ENCODE data around the gene BHLHE40. TPM values are rescaled to one million over a fixed set of nuclear protein-coding genes. Genes with fewer than 3 reads are reported as not detected.

The BHLHE40 gene
- polyA plus RNA-seq, 3 donors from 2014 or later: 51.4 to 91.9 (median 64.4) TPM

GRCh38 chr3:4981665-4982494, 2.6 kb downstream of the BHLHE40 start:
- Mint-ChIP-seq H3K27ac (peak overlapping the region; percentile 94 to 100 (median 99)), H3K27me3 (ENCODE audit: low read depth in 3 of 3) (peaks cover 80 to 86% (median 83%) of the 10 kb centered on the region in 3 donors), H3K9me3 (peaks cover 0 to 2% (median under 1%) of the 10 kb centered on the region in 6 donors), H3K4me1 (peaks cover 73 to 76% of the 10 kb centered on the region in 2 donors), H3K36me3 (peaks cover 35 to 46% (median 43%) of the 10 kb centered on the region in 3 donors), H3K4me3 (peak overlapping the region; percentile 97 to 100 (median 100))
- DNase-seq: peak; percentile 29 to 35 (median 29)

- Mint-ChIP-seq H3K4me3 (peak overlapping the region; percentile 97 to 100 (median 100)), H3K27me3 (ENCODE audit: low read depth in 3 of 3) (peaks cover 69 to 77% (median 71%) of the 10 kb centered on the region in 3 donors), H3K9me3 (peaks cover 0 to 2% (median under 1%) of the 10 kb centered on the region in 6 donors), H3K27ac (peak overlapping the region; percentile 97 to 100 (median 99)), H3K4me1 (peaks cover 66 to 76% of the 10 kb centered on the region in 2 donors), H3K36me3 (peaks cover 35 to 46% (median 43%) of the 10 kb centered on the region in 3 donors)
- DNase-seq: peak; percentile 28 to 37 (median 32)
Observed at GRCh38 chr3:4982773-4983738, 3.8 kb downstream of the BHLHE40 start.

- H3K36me3 Mint-ChIP-seq: peaks cover 35 to 46% (median 43%) of the 10 kb centered on the region in 3 donors
Observed at GRCh38 chr3:4983739-4984510, 4.7 kb downstream of the BHLHE40 start.

GRCh38 chr3:4984511-4984864, 5.3 kb downstream of the BHLHE40 start:
- H3K27me3 Mint-ChIP-seq (ENCODE audit: low read depth in 3 of 3): peaks cover 55 to 64% (median 57%) of the 10 kb centered on the region in 3 donors
- H3K4me1 Mint-ChIP-seq: peaks cover 70 to 88% of the 10 kb centered on the region in 2 donors
- H3K36me3 Mint-ChIP-seq: peaks cover 35 to 46% (median 43%) of the 10 kb centered on the region in 3 donors
- peak overlapping the region; percentile 97 to 100 (median 100) for H3K4me3 Mint-ChIP-seq
- DNase-seq: no peak
- H3K9me3 Mint-ChIP-seq: peaks cover 0 to 2% (median under 1%) of the 10 kb centered on the region in 6 donors
- H3K27ac Mint-ChIP-seq: peak overlapping the region; percentile 97 to 100 (median 99)

More at GRCh38 chr3:4983739-4984510, 4.7 kb downstream of the BHLHE40 start:
- H3K27ac Mint-ChIP-seq: peak overlapping the region; percentile 97 to 100 (median 99)
- H3K9me3 Mint-ChIP-seq: peaks cover 0 to 2% (median under 1%) of the 10 kb centered on the region in 6 donors
- H3K4me3 Mint-ChIP-seq: peak overlapping the region; percentile 97 to 100 (median 100)
- peaks cover 60 to 69% (median 63%) of the 10 kb centered on the region in 3 donors for H3K27me3 Mint-ChIP-seq (ENCODE audit: low read depth in 3 of 3)
- DNase-seq: peak; percentile 77 to 83 (median 79)
- peaks cover 66 to 82% of the 10 kb centered on the region in 2 donors for H3K4me1 Mint-ChIP-seq

GRCh38 chr3:4985330-4986174, 6.3 kb downstream of the BHLHE40 start:
- Mint-ChIP-seq H3K27ac (peak overlapping the region; percentile 96 to 99 (median 98)), H3K4me3 (peak overlapping the region; percentile 87 to 93 (median 90)), H3K27me3 (ENCODE audit: low read depth in 3 of 3) (peaks cover 44 to 53% (median 46%) of the 10 kb centered on the region in 3 donors), H3K9me3 (no peaks in the 10 kb centered on the region), H3K4me1 (peaks cover 67 to 92% of the 10 kb centered on the region in 2 donors), H3K36me3 (peaks cover 30 to 38% (median 37%) of the 10 kb centered on the region in 3 donors)
- DNase-seq: peak; percentile 32 to 39 (median 34)

GRCh38 chr3:4986175-4986781, 7.0 kb downstream of the BHLHE40 start:
- DNase-seq: no peak
- Mint-ChIP-seq H3K36me3 (peaks cover 24 to 34% (median 32%) of the 10 kb centered on the region in 3 donors), H3K4me1 (peaks cover 63 to 87% of the 10 kb centered on the region in 2 donors), H3K27ac (peak overlapping the region; percentile 96 to 99 (median 98)), H3K27me3 (ENCODE audit: low read depth in 3 of 3) (peaks cover 38 to 49% (median 42%) of the 10 kb centered on the region in 3 donors), H3K4me3 (peak overlapping the region; percentile 87 to 93 (median 90)), H3K9me3 (no peaks in the 10 kb centered on the region)

- H3K27ac Mint-ChIP-seq: peak overlapping the region; percentile 96 to 99 (median 98)
- peaks cover 32 to 43% (median 38%) of the 10 kb centered on the region in 3 donors for H3K27me3 Mint-ChIP-seq (ENCODE audit: low read depth in 3 of 3)
- no peaks in the 10 kb centered on the region for H3K9me3 Mint-ChIP-seq
- H3K4me3 Mint-ChIP-seq: peak overlapping the region; percentile 87 to 93 (median 90)
- H3K4me1 Mint-ChIP-seq: peaks cover 56 to 80% of the 10 kb centered on the region in 2 donors
- peaks cover 17 to 27% (median 25%) of the 10 kb centered on the region in 3 donors for H3K36me3 Mint-ChIP-seq
- DNase-seq: peak; percentile 86 to 88 (median 87)
Observed at GRCh38 chr3:4986782-4987537, 7.7 kb downstream of the BHLHE40 start.

- H3K36me3 Mint-ChIP-seq: peaks cover 11 to 19% (median 18%) of the 10 kb centered on the region in 3 donors
Observed at GRCh38 chr3:4987538-4988296, 8.5 kb downstream of the BHLHE40 start.

GRCh38 chr3:4988983-4989834, 10.0 kb downstream of the BHLHE40 start:
- peaks cover 34 to 58% of the 10 kb centered on the region in 2 donors for H3K4me1 Mint-ChIP-seq
- H3K4me3 Mint-ChIP-seq: no peak overlapping the region
- no peaks in the 10 kb centered on the region for H3K9me3 Mint-ChIP-seq
- H3K36me3 Mint-ChIP-seq: peaks cover under 1 to 4% (median 4%) of the 10 kb centered on the region in 3 donors
- peak overlapping the region in 5 of 6 donors; percentile 51 to 99 (median 75) for H3K27ac Mint-ChIP-seq
- no peak for DNase-seq
- peaks cover 10 to 24% (median 20%) of the 10 kb centered on the region in 3 donors for H3K27me3 Mint-ChIP-seq (ENCODE audit: low read depth in 3 of 3)

More at GRCh38 chr3:4987538-4988296, 8.5 kb downstream of the BHLHE40 start:
- Mint-ChIP-seq H3K9me3 (no peaks in the 10 kb centered on the region), H3K27me3 (ENCODE audit: low read depth in 3 of 3) (peaks cover 25 to 39% (median 35%) of the 10 kb centered on the region in 3 donors), H3K4me1 (peaks cover 49 to 73% of the 10 kb centered on the region in 2 donors), H3K4me3 (peak overlapping the region; percentile 87 to 93 (median 90)), H3K27ac (peak overlapping the region; percentile 96 to 99 (median 98))
- DNase-seq: no peak

- Mint-ChIP-seq H3K4me3 (no peak overlapping the region), H3K36me3 (no peaks in the 10 kb centered on the region), H3K4me1 (peaks cover 29 to 49% of the 10 kb centered on the region in 2 donors), H3K9me3 (no peaks in the 10 kb centered on the region), H3K27ac (peak overlapping the region in 2 of 6 donors; percentile 48 to 99), H3K27me3 (ENCODE audit: low read depth in 3 of 3) (peaks cover 6 to 20% (median 15%) of the 10 kb centered on the region in 3 donors)
- no peak for DNase-seq
Observed at GRCh38 chr3:4990069-4990468, 10.8 kb downstream of the BHLHE40 start.
